Inflammatory macrophage treated with lipopolysaccharide for 1 hour (primary cell): ENCODE results near the gene LRRTM4.

Experiments
- DNase-seq, 2 donors: peaks; one replicate each; pipeline ENCODE4 v3.0.0-alpha.2; 2020 to 2022

LRRTM4 gene

DNA sequence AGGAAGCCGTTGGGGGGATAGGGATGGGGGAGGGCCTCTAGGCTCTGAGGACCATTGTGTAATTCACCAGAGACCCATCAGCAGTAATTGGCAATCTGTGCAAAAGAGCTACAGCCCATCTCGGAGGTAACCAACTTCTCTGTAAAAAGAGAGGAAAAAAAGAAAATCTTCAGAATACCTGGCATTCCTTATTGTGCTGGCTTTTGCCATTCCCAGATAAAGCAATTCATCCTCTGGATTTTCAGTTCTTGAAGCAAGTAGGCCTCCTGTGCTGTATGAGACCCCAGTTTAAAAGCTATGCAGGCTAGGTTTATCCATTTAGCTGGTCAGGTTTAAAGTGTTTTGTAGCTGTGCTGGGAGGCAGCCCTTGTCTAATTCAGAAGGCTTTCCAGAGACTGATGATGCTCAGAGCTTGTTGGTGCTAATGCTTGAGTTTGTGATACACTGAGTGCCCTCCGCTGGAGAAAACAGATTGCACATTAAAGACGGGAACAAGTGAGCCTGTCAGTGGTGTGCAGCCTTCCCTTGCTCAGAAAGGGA, at the start of gene LRRTM4:
LRRTM4 (minus strand) TSS at position 446 of the 540 bp plus-strand sequence.
- DNase-seq = no peak

DNA sequence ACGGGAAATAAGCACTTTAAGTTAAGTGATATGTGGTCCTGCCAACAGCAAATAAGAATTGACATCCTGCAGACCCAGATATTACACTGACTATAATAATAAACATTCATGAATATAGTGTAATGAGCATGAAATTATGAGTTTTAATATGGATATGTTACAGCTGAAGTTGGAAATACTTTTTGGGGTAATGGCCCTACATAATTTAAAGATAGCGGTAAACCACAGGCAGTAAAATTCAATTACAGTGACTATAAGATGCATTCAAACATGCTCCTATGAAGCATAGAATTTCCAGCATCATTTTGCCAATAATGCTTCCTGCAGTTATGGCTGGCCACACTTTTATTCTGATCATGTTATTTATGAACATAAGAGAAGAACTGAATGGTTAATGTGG, 49.4 kb upstream of the LRRTM4 start:
- DNase-seq = no peak

DNA sequence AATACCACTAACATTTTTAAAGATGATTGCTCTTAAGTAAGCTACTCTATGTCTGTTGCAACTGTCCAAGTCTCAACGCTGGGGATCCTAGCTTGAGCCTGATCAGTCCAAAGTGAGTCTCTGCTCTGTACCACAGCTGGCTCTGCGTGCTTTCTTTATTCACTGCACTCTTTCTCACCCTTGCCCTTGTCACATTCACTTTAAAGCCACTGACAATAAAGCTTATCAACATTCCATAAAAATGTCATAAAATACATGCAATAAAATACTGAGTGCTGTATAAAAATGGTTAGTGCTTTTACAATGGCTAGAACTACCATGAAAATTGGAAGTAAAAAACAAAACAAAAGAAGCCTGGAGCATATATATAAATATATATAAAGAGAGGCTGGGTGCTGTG, 45.5 kb upstream of the LRRTM4 start:
- no peak for DNase-seq

DNA sequence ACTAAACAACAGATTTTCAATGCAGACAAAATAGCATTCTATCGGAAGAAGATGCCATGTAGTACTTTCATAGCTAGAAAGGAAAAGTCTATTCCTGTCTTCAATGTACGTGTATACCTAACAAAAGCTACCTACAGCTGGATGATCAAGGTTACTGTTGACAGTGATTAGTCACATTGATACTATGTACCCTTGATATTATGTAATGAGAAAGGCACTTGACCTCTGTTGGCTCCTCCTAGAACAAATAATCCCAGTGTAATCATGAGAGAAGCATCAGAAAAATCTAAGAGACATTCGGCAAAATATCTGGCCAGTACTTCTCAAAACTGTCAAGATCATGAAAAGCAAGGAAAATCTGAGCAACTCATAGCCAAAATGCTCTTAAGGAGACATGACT, 44.4 kb upstream of the LRRTM4 start:
- no peak for DNase-seq

DNA sequence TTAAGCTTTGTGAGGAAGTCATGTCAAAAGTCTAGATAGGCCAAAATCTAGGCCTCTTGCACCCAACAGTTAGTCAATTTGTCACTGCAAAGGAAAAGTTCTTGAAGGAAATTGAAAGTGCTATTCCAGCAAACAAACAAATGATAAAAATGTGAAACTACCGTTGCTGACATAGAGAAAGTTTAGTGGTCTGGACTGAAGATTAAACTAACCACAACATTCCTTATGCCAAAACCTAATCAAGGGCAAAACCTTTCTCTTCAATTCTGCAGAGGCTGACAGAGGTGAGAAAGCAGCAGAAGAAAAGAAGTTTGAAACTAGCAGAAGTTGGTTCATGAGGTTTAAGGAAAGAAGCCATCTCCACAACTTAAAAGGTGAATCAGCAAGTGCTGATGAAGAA, 44.0 kb upstream of the LRRTM4 start:
- no peak for DNase-seq

- DNase-seq = no peak
Observed at GRCh38 chr2:77552956-77553355, 30.8 kb upstream of the LRRTM4 start.

GRCh38 chr2:77538031-77538430, 15.9 kb upstream of the LRRTM4 start:
- no peak for DNase-seq

DNA sequence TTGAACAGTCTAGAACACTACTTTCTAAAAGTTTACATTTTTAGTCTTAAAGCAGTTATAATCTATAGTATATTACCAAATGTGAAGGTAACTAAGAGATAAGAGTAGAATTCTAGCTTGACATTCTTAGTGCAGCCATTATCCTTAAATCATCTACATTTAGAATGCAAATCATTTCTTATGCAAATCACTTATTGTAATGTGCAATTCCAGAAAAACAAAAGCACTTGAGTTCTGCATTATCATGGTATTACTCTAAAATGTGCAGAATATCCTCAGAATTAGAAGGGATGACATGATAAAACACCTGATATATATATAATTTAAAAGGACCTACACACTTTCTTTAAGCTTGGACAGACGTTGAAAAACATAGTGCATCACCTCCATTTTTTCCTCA, 712 bp upstream of the LRRTM4 start:
- no peak for DNase-seq

- no peak for DNase-seq
Observed at GRCh38 chr2:77521548-77521891, 656 bp downstream of the LRRTM4 start.

- no peak for DNase-seq
Observed at GRCh38 chr2:77520641-77521547, 1.3 kb downstream of the LRRTM4 start.

GRCh38 chr2:77519888-77520506, 2.2 kb downstream of the LRRTM4 start:
- DNase-seq = no peak

DNA sequence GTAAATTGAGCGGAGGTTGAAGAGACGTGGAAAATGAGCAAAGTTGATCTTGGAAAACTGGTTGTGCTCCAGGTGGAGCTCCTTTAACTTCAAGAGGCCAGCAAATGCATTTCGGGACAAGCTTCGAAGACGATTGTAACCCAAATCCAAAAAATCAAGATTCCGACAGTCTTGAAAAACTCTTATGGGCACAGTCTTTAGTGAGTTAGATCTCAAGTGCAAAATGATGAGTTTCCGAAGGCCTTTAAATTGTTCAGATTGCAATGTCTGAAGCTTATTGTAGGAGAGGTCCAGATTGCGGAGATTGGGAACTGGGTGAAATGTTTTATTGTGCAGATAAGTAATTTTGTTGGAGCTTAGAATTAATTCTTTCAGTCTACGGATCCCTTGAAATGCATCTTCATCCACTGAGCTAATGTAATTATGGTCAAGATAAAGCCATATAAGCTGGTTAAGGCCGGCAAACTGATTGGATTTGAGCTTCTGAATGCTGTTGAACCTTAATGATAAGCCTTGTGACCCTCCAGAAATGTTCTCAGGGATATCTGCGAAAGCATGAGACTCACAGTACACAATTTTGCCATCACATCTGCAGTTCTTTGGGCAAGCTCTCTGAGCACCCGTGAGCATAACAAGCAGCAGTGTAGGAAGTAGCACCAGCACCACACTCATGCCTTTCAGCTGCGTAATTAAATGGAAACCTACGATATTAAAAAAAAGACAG, 2.9 kb downstream of the LRRTM4 start:
- DNase-seq = no peak

DNA sequence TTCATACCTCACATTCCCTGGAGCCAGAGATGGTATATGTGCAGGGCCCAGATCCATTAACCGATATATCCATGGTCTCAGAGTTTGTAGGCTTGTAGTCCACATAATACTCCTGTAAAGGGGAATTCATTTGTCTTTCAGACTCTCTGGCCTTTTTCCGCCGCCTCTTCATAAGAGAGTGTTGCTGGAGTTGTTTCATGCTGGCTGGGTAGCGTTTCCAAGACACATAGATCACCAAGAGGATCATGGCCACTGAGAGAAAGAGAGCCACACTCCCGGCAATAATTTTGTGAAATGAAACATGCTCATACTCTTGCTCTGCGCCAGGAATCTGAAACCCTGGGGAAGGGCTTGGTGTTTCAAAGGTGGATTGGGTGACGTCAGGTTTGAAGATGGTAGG, 3.9 kb downstream of the LRRTM4 start:
- no peak for DNase-seq

DNA sequence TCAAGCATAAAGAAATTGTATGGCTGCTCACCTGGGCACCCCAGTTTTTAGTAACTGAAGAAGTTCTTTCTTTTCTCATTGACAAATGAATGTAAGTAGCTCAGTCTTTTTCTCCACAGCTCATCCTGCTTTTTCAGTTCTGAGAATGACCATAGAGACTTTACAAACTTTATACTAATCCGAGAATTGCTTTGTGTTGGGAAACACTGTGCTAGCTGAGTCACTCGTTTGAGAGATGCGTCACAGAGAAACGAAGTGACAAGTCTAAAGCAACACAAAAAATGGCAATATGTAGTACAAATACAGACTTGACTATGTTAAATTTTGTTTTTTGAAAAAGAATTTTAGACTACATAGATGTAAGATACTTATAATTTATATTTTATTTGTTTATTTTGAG, 9.0 kb downstream of the LRRTM4 start:
- DNase-seq = no peak

DNA sequence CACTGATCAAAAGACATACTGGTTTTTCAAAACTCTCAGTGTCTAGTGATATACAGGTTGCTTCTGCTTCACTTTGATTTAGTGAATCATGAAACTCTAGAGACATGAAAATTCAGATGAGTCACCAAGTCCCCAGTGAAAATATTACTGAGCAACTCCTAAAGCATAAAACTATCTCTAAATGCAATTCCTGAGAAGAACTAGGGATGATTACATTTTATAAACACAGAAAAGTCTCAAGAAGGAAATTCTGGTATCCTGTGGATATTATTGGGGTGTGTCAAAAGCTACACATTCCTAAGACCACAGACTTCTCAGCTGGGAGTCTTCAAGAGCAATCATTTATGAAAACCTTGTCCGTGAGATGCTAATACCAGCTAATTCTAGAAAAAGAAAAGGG, 9.7 kb downstream of the LRRTM4 start:
- no peak for DNase-seq

DNA sequence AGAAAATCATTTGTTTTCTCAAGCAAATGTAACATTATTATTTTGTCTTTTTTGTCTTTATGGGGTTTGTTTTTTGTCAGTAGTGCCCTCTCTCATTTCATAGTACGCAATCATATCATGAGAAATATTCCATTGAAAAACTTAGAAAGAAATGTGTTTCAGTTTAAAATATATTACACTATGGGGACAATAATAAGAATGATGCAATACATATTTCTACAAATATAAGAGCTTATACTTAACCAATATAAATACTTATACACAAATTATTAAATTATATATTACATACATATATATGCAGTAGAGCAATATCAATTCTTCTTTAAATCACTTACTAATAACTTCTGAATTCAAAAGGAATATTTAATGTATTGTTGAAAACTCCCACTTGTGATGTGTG, 13.7 kb downstream of the LRRTM4 start:
- no peak for DNase-seq

GRCh38 chr2:77507657-77508056, 14.5 kb downstream of the LRRTM4 start:
- DNase-seq = no peak

GRCh38 chr2:77488141-77488540, 34.0 kb downstream of the LRRTM4 start:
- no peak for DNase-seq

DNA sequence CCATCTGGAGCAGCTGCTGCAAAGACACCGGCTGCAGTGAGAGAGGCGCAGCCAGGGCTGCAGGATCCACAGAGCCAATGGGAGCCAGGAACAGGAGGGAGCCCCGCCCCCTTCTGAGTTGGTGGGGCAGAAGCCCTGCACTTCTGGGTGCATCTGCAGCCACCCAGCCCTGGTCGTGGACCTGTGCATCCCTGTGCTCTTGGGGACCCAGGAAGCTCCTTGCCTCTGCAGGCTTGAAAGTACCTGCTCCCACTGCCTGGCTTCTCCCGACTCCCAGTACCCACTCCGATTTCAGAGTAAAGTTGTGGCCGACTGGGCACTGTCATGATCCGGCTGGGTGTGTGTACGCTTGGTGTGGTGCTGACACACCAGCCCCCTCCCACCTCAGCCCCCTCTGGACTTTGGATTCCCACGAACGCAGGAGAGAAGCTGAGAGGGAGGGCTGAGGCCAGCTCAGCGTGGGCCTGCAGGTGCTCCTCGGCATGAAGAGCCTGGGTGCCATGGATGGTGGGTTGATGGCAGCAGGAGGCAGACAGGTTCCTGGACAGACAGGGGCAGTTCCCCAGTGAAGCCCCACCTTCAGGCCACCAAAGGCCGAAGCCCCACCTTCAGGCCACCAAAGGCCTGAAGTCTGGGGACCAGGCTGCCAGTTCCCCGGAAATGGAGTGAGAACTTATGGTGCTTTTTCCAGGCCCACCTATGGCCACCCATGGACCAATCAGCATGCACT, 34.9 kb downstream of the LRRTM4 start:
- DNase-seq = no peak

GRCh38 chr2:77484026-77484425, 38.1 kb downstream of the LRRTM4 start:
- no peak for DNase-seq

DNA sequence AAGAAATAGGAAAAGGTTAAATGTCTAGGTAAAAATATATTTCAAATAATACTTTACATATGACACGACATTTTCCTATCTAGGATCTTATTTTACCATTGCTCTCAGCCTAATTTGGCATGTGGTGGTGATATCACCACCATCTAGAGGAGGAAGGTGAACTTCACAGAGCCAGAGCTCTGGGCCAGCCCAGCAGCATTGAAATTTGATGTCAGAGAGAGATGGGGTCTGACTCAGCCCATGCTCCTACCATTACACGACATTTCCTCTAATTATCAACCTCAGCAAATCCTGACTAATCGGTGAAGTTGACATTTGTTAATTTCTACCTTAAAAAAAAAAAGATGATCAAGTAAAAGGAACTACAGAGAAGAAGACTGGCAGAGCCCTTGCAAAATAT, 42.3 kb downstream of the LRRTM4 start:
- no peak for DNase-seq

DNA sequence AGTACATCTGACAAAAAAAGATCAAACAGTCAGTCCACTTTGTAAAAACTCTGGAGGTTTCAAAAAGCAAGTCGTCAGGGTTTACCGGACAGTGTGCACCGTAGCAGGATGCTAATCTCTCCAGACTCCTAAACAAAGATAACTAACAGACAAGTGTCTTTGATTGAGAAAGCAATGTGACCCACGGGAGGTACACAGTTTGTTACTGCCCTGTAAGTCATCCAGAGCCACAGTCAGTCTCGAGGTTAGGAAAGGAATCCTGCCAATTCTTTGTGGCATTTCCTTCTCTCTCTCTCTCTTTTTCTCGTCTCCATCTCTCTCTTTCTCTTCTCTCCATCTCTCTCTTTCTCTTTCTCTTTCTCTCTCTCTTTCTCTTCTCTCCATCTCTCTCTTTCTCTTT, 42.8 kb downstream of the LRRTM4 start:
- no peak for DNase-seq

DNA sequence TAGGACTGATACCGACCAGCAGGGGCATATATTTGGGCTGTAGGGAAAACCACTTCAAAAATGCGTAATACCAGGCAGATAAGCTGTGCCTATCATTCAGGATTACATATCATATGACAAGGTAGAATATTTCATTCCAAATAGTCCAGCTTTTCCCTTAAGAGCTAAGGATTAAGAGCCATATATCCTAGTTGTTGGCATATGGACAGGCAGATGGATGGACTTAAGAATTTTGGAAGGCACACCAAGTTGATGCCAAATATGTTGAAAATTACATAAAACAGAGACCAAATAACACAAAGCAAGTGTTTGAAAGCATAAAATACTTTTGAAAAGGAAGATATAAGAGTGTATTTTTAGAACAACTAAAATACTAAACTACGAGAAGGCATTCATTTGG, 52.1 kb downstream of the LRRTM4 start:
- DNase-seq = no peak
